ENCODE measurements around the gene ARFGEF2. TPM values are rescaled to one million over a fixed set of nuclear protein-coding genes. Genes with fewer than 3 reads are reported as not detected.
"Not testable (repeated sequence)": the region's sequence is repeated elsewhere in the genome, so short reads cannot be mapped to it uniquely, and the experiment has no call there.

Gene ARFGEF2
- total and polyA plus RNA-seq, 3 experiments from 2014 or later = 9.5 to 37.6 (median 36.6) TPM

DNA sequence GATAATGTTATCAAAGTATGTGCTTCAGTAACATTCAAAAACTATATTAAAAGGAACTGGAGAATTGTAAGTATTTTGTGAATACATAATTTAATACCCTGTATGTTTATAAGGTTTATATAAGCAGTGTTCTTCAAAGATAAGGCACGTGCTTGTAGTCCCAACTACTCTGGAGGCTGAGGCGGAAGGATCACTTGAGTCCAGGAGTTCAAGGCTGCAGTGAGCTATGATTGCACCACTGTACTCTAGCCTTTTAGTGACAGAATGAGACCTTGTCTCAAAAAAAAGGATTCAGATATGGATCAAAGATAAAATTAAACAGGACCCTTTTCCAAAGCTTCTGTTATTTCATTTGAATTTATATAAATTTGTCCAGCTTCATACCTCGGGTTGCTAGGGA lies 141.8 kb downstream of the ARFGEF2 start:
- Mint-ChIP-seq H3K4me1 (peaks cover 0 to 12% (median 4%) of the 10 kb centered on the region in 3 donors), H3K27ac (peak overlapping the region in 2 of 8 donors; percentile 6 to 35), H3K36me3 (peaks cover 5 to 65% (median 7%) of the 10 kb centered on the region in 3 donors), H3K4me3 (no peak overlapping the region), H3K9me3 (no peaks in the 10 kb centered on the region), H3K27me3 (no peaks in the 10 kb centered on the region)
- H3K27ac ChIP-seq (ENCODE audit: low read depth, low read length) = no peak overlapping the region
- H3K4me3 ChIP-seq (ENCODE audit: low read length) = no peak overlapping the region
- no peaks in the 10 kb centered on the region for H3K27me3 ChIP-seq (ENCODE audit: insufficient read depth, low read length, poor library complexity, severe bottlenecking)
- H3K4me1 ChIP-seq (ENCODE audit: insufficient read depth, low read length) = no peaks in the 10 kb centered on the region
- ChIA-PET POLR2A (no interaction called here), CTCF (no interaction called here)
- H3K9me3 ChIP-seq (ENCODE audit: low read length) = no peaks in the 10 kb centered on the region
- DNase-seq = no peak
- peaks cover 26% of the 10 kb centered on the region for H3K36me3 ChIP-seq (ENCODE audit: insufficient read depth, low read length)

DNA sequence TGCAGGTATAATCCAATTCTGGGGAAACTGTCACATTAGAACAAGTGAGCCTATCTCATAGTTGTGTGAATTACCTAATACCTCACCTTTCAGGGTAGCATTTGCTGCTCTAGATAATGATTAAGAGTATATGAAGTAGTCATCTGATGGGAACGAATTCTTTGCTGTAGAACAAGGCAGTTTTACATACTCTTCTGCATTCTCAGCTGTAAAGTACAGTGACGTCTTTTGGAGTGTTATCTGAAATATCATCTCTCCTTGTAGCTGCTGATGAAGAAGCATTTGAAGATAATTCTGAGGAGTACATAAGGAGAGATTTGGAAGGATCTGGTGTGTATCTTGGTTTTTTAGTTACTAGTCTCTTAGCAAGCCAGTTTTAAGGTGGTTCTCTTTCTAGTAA lies 153.0 kb downstream of the ARFGEF2 start:
- POLR2A ChIA-PET = no interaction called here
- H3K36me3 ChIP-seq (ENCODE audit: insufficient read depth, low read length) = peaks cover 55% of the 10 kb centered on the region
- H3K4me3 ChIP-seq (ENCODE audit: low read length) = no peak overlapping the region
- no peaks in the 10 kb centered on the region for H3K4me1 ChIP-seq (ENCODE audit: insufficient read depth, low read length)
- H3K9me3 ChIP-seq (ENCODE audit: low read length) = no peaks in the 10 kb centered on the region
- H3K27me3 ChIP-seq (ENCODE audit: insufficient read depth, low read length, poor library complexity, severe bottlenecking) = no peaks in the 10 kb centered on the region
- Mint-ChIP-seq H3K4me1 (peaks cover 0 to 10% (median 3%) of the 10 kb centered on the region in 3 donors), H3K36me3 (peaks cover 6 to 86% (median 21%) of the 10 kb centered on the region in 3 donors), H3K27ac (peak overlapping the region in 4 of 8 donors; percentile 0 to 52 (median 22)), H3K9me3 (no peaks in the 10 kb centered on the region), H3K27me3 (no peaks in the 10 kb centered on the region), H3K4me3 (no peak overlapping the region)
- no peak overlapping the region for H3K27ac ChIP-seq (ENCODE audit: low read depth, low read length)
- DNase-seq = no peak
- CTCF ChIA-PET = no interaction called here

GRCh38 chr20:49078310-49078709 lies 156.8 kb downstream of the ARFGEF2 start:
- DNase-seq = no peak
- ChIA-PET POLR2A (interaction anchor here (0.9 kb wide), 1 partner anchor 32 kb away, joined by 3 read pairs; the partner anchor contains the start of gene CSE1L), CTCF (interaction anchor here (0.8 kb wide), 1 partner anchor 22 kb away, joined by 3 read pairs; no protein-coding TSS in a partner anchor)
- no peaks in the 10 kb centered on the region for H3K4me1 ChIP-seq (ENCODE audit: insufficient read depth, low read length)
- no peak overlapping the region for H3K27ac Mint-ChIP-seq
- H3K4me3 Mint-ChIP-seq = no peak overlapping the region
- H3K4me1 Mint-ChIP-seq = peaks cover 0 to 5% (median 0%) of the 10 kb centered on the region in 3 donors
- H3K27me3 ChIP-seq (ENCODE audit: insufficient read depth, low read length, poor library complexity, severe bottlenecking) = no peaks in the 10 kb centered on the region
- peaks cover 6 to 82% (median 20%) of the 10 kb centered on the region in 3 donors for H3K36me3 Mint-ChIP-seq
- H3K36me3 ChIP-seq (ENCODE audit: insufficient read depth, low read length) = peaks cover 38% of the 10 kb centered on the region
- no peaks in the 10 kb centered on the region for H3K9me3 ChIP-seq (ENCODE audit: low read length)
- H3K27ac ChIP-seq (ENCODE audit: low read depth, low read length) = no peak overlapping the region
- no peak overlapping the region for H3K4me3 ChIP-seq (ENCODE audit: low read length)
- no peaks in the 10 kb centered on the region for H3K27me3 Mint-ChIP-seq
- no peaks in the 10 kb centered on the region for H3K9me3 Mint-ChIP-seq

DNA sequence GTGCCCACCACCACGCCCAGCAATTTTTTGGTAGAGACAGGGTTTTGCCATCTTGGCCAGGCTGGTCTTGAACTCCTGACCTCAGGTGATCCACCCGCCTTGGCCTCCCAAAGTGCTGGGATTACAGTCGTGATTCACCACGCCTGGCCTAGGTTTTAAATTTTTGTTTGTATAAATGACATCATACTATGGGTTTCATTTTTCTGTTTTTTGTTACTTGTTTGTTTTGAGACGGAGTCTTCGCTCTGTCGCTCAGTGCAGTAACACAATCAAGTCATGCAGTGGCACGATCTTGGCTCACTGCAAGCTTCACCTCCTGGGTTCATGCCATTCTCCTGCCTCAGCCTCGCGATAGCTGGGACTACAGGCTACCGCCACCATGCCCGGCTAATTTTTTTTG lies 160.8 kb downstream of the ARFGEF2 start:
- H3K4me3 Mint-ChIP-seq; H3K9me3 ChIP-seq (ENCODE audit: low read length); H3K9me3 Mint-ChIP-seq; H3K27me3 Mint-ChIP-seq; CTCF ChIA-PET; POLR2A ChIA-PET; H3K4me1 Mint-ChIP-seq; H3K27me3 ChIP-seq (ENCODE audit: insufficient read depth, low read length, poor library complexity, severe bottlenecking); DNase-seq; H3K4me1 ChIP-seq (ENCODE audit: insufficient read depth, low read length); H3K27ac Mint-ChIP-seq; H3K4me3 ChIP-seq (ENCODE audit: low read length); H3K27ac ChIP-seq (ENCODE audit: low read depth, low read length): not testable (repeated sequence)
- H3K36me3 Mint-ChIP-seq = peaks cover 13 to 83% (median 29%) of the 10 kb centered on the region in 3 donors
- peaks cover 33% of the 10 kb centered on the region for H3K36me3 ChIP-seq (ENCODE audit: insufficient read depth, low read length)

Other genes with a start within 250 kb of the ARFGEF2 start
- gene PREX1, start 93.7 kb upstream of the ARFGEF2 start, total RNA-seq = 10 to 100 TPM; 90.0 to 90.5 TPM
- gene PREX1, start 93.7 kb upstream of the ARFGEF2 start, polyA plus RNA-seq = 89.5 TPM
- 100 to 1,000 TPM; 158 to 161 TPM for gene CSE1L, start 124.6 kb downstream of the ARFGEF2 start, total RNA-seq
- 27.6 TPM for gene CSE1L, start 124.6 kb downstream of the ARFGEF2 start, polyA plus RNA-seq